Epithelial cell of proximal tubule (primary cell): Measurements from ENCODE around the gene FRMD3. TPM values are rescaled to one million over a fixed set of nuclear protein-coding genes. Genes with fewer than 3 reads are reported as not detected.

Experiments used
- DNase-seq: peaks from one replicate; pipeline ENCODE4 v3.0.0-alpha.2; 2011; ENCODE audit warnings: low read depth
- H3K4me3 ChIP-seq: 2 replicates; pipeline ENCODE4 v1.5.1; 2011; ENCODE audit warnings: low read depth, mild to moderate bottlenecking, low read length
- total RNA-seq: library from RNA; depleted of rRNA; stranded (reverse); fragments of >200 nt; gene quantifications from 2 replicates; pipeline ENCODE4 v1.2.3, GENCODE V29; 2015
- TF ChIP-seq, protein P1 (sequence below): conservative IDR thresholded peaks from 2 replicates; pipeline ENCODE4 v1.5.1; 2012; ENCODE audit warnings: low read depth, mild to moderate bottlenecking, low read length

FRMD3 gene
- total RNA-seq, 1 donor from 2014 or later: 2.4 TPM

DNA sequence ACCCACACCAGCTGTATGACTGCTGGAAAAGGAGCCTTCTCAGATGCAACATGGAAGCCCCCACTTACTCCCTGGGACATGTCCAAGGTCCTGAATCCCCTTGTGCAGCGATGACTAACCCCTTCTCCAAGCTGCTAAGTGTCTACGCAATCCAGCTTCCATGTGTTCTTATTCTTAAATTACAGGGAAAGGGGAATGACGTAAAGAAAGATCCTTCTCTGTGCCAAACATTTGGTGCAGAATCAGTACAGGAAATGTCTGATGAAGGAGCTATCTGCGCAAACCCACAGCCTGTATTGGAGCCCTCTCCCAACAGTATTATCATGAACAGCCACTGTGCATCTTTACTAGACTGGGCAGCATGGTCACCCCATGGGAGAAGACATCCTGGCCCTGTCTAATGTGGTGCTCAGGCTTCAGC, 183.2 kb downstream of the FRMD3 start:
- DNase-seq: no peak
- TF ChIP-seq, protein P1, sequence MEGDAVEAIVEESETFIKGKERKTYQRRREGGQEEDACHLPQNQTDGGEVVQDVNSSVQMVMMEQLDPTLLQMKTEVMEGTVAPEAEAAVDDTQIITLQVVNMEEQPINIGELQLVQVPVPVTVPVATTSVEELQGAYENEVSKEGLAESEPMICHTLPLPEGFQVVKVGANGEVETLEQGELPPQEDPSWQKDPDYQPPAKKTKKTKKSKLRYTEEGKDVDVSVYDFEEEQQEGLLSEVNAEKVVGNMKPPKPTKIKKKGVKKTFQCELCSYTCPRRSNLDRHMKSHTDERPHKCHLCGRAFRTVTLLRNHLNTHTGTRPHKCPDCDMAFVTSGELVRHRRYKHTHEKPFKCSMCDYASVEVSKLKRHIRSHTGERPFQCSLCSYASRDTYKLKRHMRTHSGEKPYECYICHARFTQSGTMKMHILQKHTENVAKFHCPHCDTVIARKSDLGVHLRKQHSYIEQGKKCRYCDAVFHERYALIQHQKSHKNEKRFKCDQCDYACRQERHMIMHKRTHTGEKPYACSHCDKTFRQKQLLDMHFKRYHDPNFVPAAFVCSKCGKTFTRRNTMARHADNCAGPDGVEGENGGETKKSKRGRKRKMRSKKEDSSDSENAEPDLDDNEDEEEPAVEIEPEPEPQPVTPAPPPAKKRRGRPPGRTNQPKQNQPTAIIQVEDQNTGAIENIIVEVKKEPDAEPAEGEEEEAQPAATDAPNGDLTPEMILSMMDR: no peak
- no peak overlapping the region for H3K4me3 ChIP-seq

DNA sequence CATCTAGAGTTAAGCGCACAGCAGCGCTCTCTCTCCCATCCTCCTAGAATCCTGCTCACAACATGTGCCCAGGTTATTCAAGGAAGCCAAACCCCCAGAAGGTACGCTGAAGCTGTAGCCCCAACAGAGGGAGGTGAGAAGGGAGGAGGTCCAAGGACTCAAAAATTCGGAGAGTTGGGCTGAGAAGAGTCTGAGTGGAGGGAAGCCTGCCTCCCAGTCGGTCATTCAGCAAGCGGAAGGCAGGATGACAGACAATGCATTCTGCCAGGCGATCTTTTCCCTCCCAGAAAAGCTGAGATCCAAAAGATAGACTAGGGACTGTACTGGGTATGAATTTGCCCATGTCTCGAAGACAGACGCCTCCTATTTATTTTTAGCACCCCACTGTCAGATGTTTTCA, 189.2 kb downstream of the FRMD3 start:
- no peak for DNase-seq
- TF ChIP-seq, protein P1: no peak
- H3K4me3 ChIP-seq: no peak overlapping the region

DNA sequence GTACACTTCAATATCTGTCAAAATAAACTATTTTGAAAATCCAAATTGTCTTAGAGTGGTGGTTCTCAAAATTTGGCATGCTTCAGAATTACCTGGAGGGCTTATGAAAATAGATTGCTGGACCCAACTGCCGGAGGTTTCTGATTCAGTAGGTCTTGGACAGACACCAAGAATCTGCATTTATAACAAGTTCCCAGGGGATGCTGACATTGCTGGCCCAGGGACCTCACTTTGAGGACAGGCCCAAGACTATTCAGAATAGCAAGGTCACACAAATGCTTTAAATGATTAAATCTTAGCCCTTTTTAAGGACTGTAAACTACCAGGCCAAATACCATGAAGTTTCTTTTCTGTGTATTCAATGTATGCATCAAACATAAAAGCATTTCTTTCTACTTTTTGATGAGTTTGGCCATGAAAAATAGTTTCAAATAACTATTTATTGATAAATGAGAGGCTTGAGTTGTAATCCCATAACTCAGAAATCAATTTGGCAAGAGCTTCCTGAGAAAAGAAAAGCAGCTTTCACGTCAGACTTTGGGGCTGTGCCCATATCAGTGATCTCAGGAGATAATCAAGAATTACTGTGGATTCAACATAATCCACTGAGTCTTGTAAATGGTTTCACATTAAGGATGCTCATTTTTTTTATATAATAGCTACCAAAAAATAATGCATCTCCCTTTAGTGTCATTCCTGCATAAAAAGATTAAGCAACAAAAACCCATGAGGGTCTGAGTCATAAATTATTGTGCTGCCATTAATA, 191.4 kb downstream of the FRMD3 start:
- TF ChIP-seq, protein P1: no peak
- no peak for DNase-seq
- no peak overlapping the region for H3K4me3 ChIP-seq

DNA sequence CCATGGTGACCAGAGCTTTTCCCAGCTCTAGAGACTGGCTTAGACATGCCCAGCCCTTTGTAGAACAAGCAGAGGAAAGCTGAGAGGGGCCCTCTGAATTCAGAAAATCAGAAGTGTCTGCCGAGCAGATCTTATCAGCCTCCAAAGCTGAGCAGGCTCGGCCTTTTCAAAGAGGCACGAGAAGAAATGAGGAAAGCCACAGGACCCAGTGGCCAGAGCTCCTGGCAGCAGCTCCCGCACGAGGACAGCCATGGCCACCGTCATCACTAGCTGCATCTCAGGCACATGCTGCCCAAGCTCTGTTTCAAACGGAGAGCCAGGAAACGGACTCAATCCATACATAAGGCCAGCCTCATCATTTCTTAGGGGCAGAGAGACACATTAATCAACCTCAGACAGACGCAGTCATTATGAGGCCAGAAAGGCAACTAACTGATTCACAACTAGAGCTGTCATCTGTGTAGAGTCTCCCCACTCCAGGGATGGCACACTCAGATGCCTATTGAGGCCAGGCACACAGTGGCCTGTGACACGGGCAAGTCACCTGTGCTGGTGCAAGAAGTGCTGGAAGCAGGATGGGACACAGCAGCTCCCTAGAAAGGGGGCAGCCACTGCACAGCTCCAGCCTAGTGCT, 194.7 kb downstream of the FRMD3 start:
- no peak overlapping the region for H3K4me3 ChIP-seq
- TF ChIP-seq, protein P1: no peak
- DNase-seq: no peak

DNA sequence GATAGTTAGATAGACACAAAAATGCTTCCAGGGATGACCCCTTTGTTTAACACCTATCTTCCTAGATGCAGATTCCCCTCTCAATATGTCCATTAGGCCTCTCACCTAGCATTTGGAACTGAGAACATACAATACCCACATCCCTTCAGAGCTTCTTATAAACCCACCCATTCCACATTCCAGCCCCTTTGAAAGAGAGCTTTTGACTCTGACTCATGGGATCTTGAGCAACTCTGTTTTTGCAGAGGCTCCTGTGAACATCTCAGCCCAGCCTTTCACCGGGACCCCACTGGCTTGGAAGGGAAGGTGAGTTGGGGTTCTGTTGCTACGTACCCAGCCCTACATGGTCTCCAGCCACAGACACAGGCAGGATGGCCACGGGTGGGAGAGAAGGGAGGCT, 195.5 kb downstream of the FRMD3 start:
- DNase-seq: no peak
- no peak overlapping the region for H3K4me3 ChIP-seq
- TF ChIP-seq, protein P1: no peak

DNA sequence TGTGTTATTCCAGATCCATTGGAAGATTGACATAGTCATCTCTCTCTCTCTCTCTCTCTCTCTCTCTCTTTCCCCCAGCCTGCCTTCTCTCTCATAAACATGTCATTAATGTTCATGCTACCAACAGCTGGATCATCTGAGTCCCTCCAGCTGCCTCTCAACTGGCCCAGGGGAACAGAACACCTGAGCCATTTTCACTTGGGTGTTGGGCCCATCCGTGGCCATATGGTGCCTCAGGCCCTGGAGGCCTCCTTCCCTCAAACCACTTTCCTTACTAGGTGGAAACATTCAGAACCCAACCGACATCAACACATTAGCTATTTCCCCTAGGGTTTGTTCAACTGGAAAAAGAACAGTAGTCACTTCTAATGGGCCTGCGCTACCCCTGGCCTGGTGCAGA, 196.2 kb downstream of the FRMD3 start:
- H3K4me3 ChIP-seq: no peak overlapping the region
- TF ChIP-seq, protein P1: no peak
- DNase-seq: no peak
